GM12878 (cell line): ENCODE measurements around the gene MT3. TPM values are rescaled to one million over a fixed set of nuclear protein-coding genes. Genes with fewer than 3 reads are reported as not detected.

ENCODE experiments used
- ATAC-seq: fragments of 200-7000 bp; cut with Tn5 transposase; 3 replicates; pipeline ENCODE4 v1.9.1; 2020; ENCODE audit warnings: mild to moderate bottlenecking, moderate library complexity
- BruUV-seq: library from RNA; stranded (reverse); fragments of 400-500 nt; replicated peaks from 2 replicates; lab custom pipeline; 2021; lab: Mats Ljungman, UMichigan
- CTCF ChIA-PET: fragments of 300-600 bp; sonication (Branson Sonifier 250); formaldehyde crosslinking; extraction: SDS; loops from one replicate; lab custom pipeline; 2021; ENCODE audit warnings: inconsistent platforms; lab: Yijun Ruan, JAX
- POLR2A ChIA-PET: fragments of 350-600 bp; formaldehyde crosslinking; extraction: SDS; loops from one replicate; lab custom pipeline; 2021; ENCODE audit warnings: inconsistent platforms; lab: Charles Lee
- RAD21 ChIA-PET: fragments of 300-600 bp; sonication (Branson Sonifier 250); formaldehyde crosslinking; loops from one replicate; lab custom pipeline; 2023; ENCODE audit warnings: antibody characterized with exemption; ENCODE audit not compliant: unreplicated experiment; lab: Charles Lee
- SMC1A ChIA-PET: fragments of 300-600 bp; sonication (Branson Sonifier 250); formaldehyde crosslinking; loops from one replicate; lab custom pipeline; 2023; ENCODE audit not compliant: unreplicated experiment, uncharacterized antibody; lab: Charles Lee
- DNase-seq: peaks from one replicate; pipeline ENCODE4 v3.0.0-alpha.2; 2011; ENCODE audit warnings: low read depth, low spot score
- FAIRE-seq: peaks from 3 replicates; lab custom pipeline; 2011; peaks lifted over from hg19 to GRCh38; lab: Jason Lieb, UNC
- H2AFZ ChIP-seq: 2 replicates; pipeline ENCODE4 v1.6.0; 2011; ENCODE audit warnings: low read depth, low read length, control low read depth; ENCODE audit not compliant: control insufficient read depth
- H3K27ac ChIP-seq: 2 replicates; pipeline ENCODE4 v1.5.1; 2011; ENCODE audit warnings: control low read depth; ENCODE audit not compliant: control insufficient read depth, insufficient read depth
- H3K27me3 ChIP-seq, 2 experiments: replicated peaks in 1 of 2; 2 replicates each; pipeline versions ENCODE4 v1.6.0 to v1.6.1; 2011; ENCODE audit warnings: low read length in 1 of 2; ENCODE audit not compliant: control insufficient read depth in 2 of 2, insufficient read depth in 2 of 2
- H3K36me3 ChIP-seq, 2 experiments: 2 replicates each; pipeline ENCODE4 v1.5.1; 2011; ENCODE audit warnings: low read length in 1 of 2; ENCODE audit not compliant: control insufficient read depth in 2 of 2, insufficient read depth in 2 of 2
- H3K4me1 ChIP-seq: 2 replicates; pipeline ENCODE4 v1.6.1; 2011; ENCODE audit warnings: mild to moderate bottlenecking, low read length, moderate library complexity, mixed read lengths; ENCODE audit not compliant: control insufficient read depth, insufficient read depth
- H3K4me2 ChIP-seq: 2 replicates; pipeline ENCODE4 v1.6.0; 2011; ENCODE audit warnings: control low read depth; ENCODE audit not compliant: control insufficient read depth, insufficient read depth
- H3K4me3 ChIP-seq: fragments of 200-600 bp; sonication (generic); 2 replicates; pipeline ENCODE4 v1.5.1; 2016
- H3K79me2 ChIP-seq: 2 replicates; pipeline ENCODE4 v1.6.0; 2011; ENCODE audit warnings: low read length; ENCODE audit not compliant: control insufficient read depth, insufficient read depth
- H3K9ac ChIP-seq: 2 replicates; pipeline ENCODE4 v1.8.0; 2011; ENCODE audit warnings: low read length, control low read depth, mixed read lengths; ENCODE audit not compliant: control insufficient read depth, insufficient read depth
- H3K9me3 ChIP-seq: replicated peaks from 3 replicates; pipeline ENCODE4 v1.5.1; 2011; ENCODE audit warnings: mild to moderate bottlenecking, low read length; ENCODE audit not compliant: control insufficient read depth, insufficient read depth
- H4K20me1 ChIP-seq: 2 replicates; pipeline ENCODE4 v1.6.0; 2011; ENCODE audit not compliant: control insufficient read depth, insufficient read depth
- CTCF ChIP-seq, 3 experiments: IDR thresholded peaks in 2 of 3; conservative IDR thresholded peaks in 1 of 3; 2 replicates each; pipeline ENCODE4 v1.5.1; 2011; ENCODE audit warnings: low read depth in 3 of 3, low read length in 3 of 3, mild to moderate bottlenecking in 3 of 3, control low read depth in 2 of 3, moderate library complexity in 2 of 3, inconsistent platforms in 1 of 3, mixed read lengths in 1 of 3; ENCODE audit not compliant: control insufficient read depth in 2 of 3, insufficient read depth in 1 of 3; ENCODE audit errors: extremely low read depth in 1 of 3
- RAD21 ChIP-seq: IDR thresholded peaks from 2 replicates; pipeline ENCODE4 v1.6.1; 2011; ENCODE audit warnings: mild to moderate bottlenecking, low read depth, low read length, moderate library complexity; ENCODE audit not compliant: insufficient read depth
- SMC3 ChIP-seq: IDR thresholded peaks from 2 replicates; pipeline ENCODE4 v1.6.1; 2011; ENCODE audit warnings: low read length, improper control_type of control experiment, borderline replicate concordance
- YY1 ChIP-seq: IDR thresholded peaks from 2 replicates; pipeline ENCODE4 v1.6.1; 2011; ENCODE audit warnings: low read depth, mild to moderate bottlenecking, low read length
- WGBS: methylation state at CpG from one replicate; pipeline ENCODE4 v1.1.6; 2016; ENCODE audit warnings: low lambda C conversion rate; ENCODE audit not compliant: insufficient replicate concordance, insufficient coverage; ENCODE audit errors: missing lambda C conversion rate; 5-methylcytosine and 5-hydroxymethylcytosine counted together
- in situ Hi-C: fragments of 300-500 bp; cut with MboI; formaldehyde crosslinking; loops from 9 replicates; pipeline ENCODE4 v1.14.3; 2018; ENCODE audit warnings: mixed read lengths
- intact Hi-C: fragments of 100-400 bp; cut with micrococcal nuclease; formaldehyde crosslinking; loops from one replicate; pipeline ENCODE4 v1.14.2; 2022; ENCODE audit not compliant: unreplicated experiment
- polyA plus RNA-seq, 11 experiments: library from polyadenylated mRNA; depleted of rRNA in 4 of 11; unstranded in 6 of 11; stranded (reverse) in 5 of 11; fragments of >200 nt; fragmentation: Nextera tagmentation in 4 of 11; fragmentation: Illumina TruSeq in 1 of 11; extraction: Ambion mirVana in 4 of 11; extraction: Trizol in 1 of 11; gene quantifications; 1 replicate in 1 of 11; 2 replicates in 10 of 11; pipeline versions ENCODE4 v1.2.1 to v1.2.3, GENCODE V29; 2011 to 2016; ENCODE audit warnings: inconsistent platforms in 2 of 11, missing spikeins in 2 of 11, low read depth in 1 of 11
- total RNA-seq, 4 experiments: library from RNA; depleted of rRNA in 3 of 4; stranded (reverse); fragments of >200 nt in 3 of 4; fragmentation: Illumina TruSeq in 1 of 4; extraction: Trizol in 1 of 4; gene quantifications; 2 replicates each; pipeline versions ENCODE4 v1.2.1 to v1.2.3, GENCODE V29; 2013 to 2021

The MT3 gene
- total and polyA plus RNA-seq, 10 of the 15 experiments (the other 5 are each of a cell fraction or from before 2014, with no cell fraction given) = 0.41 TPM; not detected in 9

GRCh38 chr16:56600398-56600999 lies 11.2 kb downstream of the MT3 start:
- Histone ChIP-seq H3K79me2 (no peaks in the 10 kb centered on the region), H3K9ac (no peak overlapping the region), H3K4me2 (no peak overlapping the region), H3K27me3 (no peaks in the 10 kb centered on the region; a peak in 2 of 4 replicates), H3K4me1 (no peaks in the 10 kb centered on the region), H3K36me3 (no peaks in the 10 kb centered on the region), H2AFZ (no peak overlapping the region), H3K27ac (no peak overlapping the region), H4K20me1 (no peaks in the 10 kb centered on the region), H3K4me3 (no peak overlapping the region), H3K9me3 (no peaks in the 10 kb centered on the region)
- DNase-seq = no peak
- ChIA-PET CTCF (interaction anchor here (0.5 to 2.3 kb wide), 25 partner anchors 9 to 269 kb away, joined by 3 to 31 read pairs (median 4); partner anchors contain the start of gene MT1E), SMC1A (interaction anchor here (0.6 to 2.8 kb wide), 13 partner anchors 9 to 101 kb away, joined by 3 to 14 read pairs (median 3); no protein-coding TSS in a partner anchor), RAD21 (interaction anchor here (0.6 to 1.6 kb wide), 6 partner anchors 9 to 101 kb away, joined by 3 to 7 read pairs (median 5); no protein-coding TSS in a partner anchor), POLR2A (no interaction called here)
- FAIRE-seq = peak; percentile 13
- peak; percentile 92 for ATAC-seq
- in situ Hi-C loops (no loop called here), intact Hi-C loops (loop anchor here (1.0 kb wide), 1 partner anchor 86 kb away; no protein-coding TSS in a partner anchor)
- BruUV-seq = no TSS peak
- TF ChIP-seq CTCF (IDR thresholded peaks at IDR 0.05 in 2 of 3, conservative IDR thresholded peaks at IDR 0.05 in 1 of 3; ENCODE audit: control insufficient read depth in 2 of 3, extremely low read depth in 1 of 3, insufficient read depth in 1 of 3, low read depth in 3 of 3, low read length in 3 of 3) (peak; percentile 64 to 74 (median 64)), RAD21 (peak; percentile 49), SMC3 (peak; percentile 63; the same call in 1 of the 2 replicates), YY1 (no peak)
- WGBS = 4% methylated on average over 8 of the region's 8 CpGs
